LNCaP clone FGC (cell line): ENCODE results near the gene CDK2AP2.
"Not testable (repeated sequence)": the region's sequence is repeated elsewhere in the genome, so short reads cannot be mapped to it uniquely, and the experiment has no call there.

Experiments
- DNase-seq: peaks from one replicate; pipeline ENCODE4 v3.0.0-alpha.2; 2011; ENCODE audit warnings: low read depth
- H3K4me3 ChIP-seq: 2 replicates; pipeline ENCODE4 v1.5.1; 2011; ENCODE audit warnings: mild to moderate bottlenecking, low read depth, low read length, control low read depth
- TF ChIP-seq, protein P1 (sequence below): IDR thresholded peaks from 2 replicates; pipeline ENCODE4 v1.5.1; 2012; ENCODE audit warnings: mild to moderate bottlenecking; ENCODE audit not compliant: control insufficient read depth, insufficient read depth; ENCODE audit errors: extremely low read depth

CDK2AP2 gene

DNA sequence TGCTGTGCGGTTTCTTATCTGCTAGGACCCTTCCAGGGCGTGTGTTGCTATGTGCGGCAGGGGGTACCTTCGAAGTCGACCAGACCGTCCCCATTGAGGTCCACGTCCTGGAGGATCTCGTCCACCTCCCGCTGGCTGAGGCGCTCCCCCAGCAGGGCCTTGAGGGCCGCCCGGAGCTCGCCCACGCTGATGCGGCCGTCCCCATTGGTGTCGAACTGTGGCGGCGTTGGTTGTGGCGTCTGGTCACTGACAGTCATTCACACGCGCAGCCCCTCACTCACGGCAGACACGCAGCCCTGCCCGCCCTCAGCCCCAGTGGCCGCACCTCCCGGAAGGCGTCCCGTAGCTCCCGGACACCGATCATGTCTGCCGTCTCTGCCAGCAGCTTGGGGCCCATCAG, 11.8 kb upstream of the CDK2AP2 start:
- no peak for DNase-seq
- H3K4me3 ChIP-seq = no peak overlapping the region
- TF ChIP-seq, protein P1, sequence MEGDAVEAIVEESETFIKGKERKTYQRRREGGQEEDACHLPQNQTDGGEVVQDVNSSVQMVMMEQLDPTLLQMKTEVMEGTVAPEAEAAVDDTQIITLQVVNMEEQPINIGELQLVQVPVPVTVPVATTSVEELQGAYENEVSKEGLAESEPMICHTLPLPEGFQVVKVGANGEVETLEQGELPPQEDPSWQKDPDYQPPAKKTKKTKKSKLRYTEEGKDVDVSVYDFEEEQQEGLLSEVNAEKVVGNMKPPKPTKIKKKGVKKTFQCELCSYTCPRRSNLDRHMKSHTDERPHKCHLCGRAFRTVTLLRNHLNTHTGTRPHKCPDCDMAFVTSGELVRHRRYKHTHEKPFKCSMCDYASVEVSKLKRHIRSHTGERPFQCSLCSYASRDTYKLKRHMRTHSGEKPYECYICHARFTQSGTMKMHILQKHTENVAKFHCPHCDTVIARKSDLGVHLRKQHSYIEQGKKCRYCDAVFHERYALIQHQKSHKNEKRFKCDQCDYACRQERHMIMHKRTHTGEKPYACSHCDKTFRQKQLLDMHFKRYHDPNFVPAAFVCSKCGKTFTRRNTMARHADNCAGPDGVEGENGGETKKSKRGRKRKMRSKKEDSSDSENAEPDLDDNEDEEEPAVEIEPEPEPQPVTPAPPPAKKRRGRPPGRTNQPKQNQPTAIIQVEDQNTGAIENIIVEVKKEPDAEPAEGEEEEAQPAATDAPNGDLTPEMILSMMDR = no peak

DNA sequence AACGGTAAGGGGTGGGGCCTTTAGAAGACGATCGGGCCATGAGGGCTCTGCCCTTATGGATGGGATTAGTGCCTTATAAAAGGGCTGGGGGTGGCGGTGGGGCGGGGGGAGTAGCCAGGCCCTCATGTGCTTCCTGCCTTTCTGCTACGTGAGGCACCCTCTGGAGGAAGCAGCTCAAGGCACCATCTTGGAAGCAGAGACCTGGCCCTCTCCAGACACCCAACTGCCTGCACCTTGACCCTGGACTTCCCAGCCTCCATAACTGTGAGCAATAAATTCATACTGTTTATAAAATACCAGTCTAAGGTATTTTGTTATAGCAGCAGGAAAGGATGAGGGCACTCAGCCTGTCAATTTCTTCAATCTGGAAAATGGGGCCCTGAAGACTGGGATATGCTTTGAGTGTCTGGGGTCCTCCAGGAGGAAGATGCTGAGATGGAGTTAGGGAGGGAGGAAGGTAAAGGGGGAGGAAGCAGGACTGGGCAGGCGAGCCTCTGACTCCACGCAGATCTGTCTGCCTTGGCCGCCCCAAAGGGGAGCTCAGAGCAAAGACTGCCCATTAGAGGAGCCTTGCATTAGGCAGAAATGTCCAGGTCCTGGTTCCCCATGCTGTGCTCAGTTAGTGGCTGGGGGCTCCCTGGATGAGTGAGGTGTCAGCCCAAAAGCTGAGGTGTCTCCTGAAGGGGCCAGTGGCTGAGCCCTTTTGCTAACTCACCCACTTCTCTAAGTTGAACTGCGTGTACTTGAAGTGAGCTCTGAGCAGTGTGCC, 10.0 kb upstream of the CDK2AP2 start:
- no peak for DNase-seq
- H3K4me3 ChIP-seq = no peak overlapping the region
- TF ChIP-seq, protein P1 = no peak

DNA sequence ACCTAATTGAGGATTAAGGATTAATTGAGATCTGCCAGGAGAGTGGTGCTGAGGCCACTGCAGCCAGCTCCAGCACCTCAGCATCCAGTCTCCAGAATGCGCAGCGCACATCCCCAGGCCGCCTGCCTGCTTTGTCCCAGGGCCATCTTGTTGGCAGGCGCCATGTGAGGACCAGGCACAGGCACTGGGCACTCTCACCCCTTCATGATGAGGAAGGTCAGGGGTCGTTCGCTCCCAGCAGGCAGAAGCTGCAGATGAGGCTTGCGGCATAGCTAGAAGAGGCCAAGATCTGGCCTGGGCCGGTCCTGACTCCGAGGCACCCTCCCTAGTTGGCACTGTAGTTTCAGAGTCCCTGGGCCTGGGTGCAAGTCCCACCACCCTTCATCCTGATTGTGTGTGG, 8.8 kb upstream of the CDK2AP2 start:
- no peak overlapping the region for H3K4me3 ChIP-seq
- no peak for DNase-seq

DNA sequence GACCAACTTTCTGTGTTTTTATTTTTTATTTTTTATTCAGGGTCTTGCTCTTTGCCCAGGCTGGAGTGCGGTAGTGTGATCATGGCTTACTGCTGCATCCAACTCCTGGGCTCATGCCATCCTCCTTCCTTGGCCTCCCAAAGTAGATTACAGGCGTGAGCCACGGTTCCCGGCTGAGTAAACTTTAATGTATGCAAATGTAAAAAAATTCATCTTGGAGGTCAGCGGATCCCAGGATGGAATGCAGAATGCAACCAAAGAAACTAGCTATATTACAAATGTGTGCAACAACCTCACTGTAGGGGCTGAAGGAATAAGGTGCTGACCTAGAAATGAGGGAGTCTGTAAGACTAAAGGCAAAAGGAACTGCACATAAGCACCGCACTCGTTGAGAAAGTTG, 6.2 kb upstream of the CDK2AP2 start:
- DNase-seq = no peak
- no peak overlapping the region for H3K4me3 ChIP-seq
- TF ChIP-seq, protein P1 = no peak

More for the DNA sequence above, 8.8 kb upstream of the CDK2AP2 start:
- TF ChIP-seq, protein P1 = no peak

DNA sequence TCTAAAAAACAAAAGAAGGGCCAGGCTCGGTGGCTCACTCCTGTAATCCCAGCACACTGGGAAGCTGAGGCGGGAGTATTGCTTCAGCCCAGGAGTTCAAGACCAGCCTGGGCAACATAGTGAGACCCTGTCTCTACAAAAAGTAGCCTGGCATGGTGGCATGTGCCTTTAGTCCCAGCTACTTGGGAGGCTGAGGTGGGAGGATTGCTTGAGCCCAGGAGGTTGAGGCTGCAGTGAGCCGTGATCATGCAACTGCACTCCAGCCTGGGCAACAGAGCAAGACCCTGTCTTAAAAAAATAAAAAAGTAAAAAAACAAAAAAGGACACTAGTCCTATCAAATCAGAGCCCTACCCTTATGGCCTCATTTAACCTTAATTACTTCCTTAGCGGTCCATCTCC, 3.6 kb upstream of the CDK2AP2 start:
- H3K4me3 ChIP-seq, DNase-seq: not testable (repeated sequence)

DNA sequence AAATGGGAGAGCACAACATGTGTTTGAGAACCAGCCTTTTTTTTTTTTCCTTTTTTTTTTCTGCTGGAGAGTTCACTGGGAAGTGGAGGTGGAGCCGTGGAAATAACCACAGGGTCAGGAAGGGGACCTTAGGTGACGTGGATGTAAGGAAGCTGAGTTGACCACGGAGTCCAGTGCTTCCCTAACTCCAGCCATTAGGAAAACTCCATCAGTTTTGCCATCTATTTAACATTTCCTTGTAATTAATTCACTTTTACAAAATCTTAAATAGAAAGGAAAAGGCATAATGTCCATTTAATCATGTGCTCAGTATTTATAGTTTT, 2.0 kb upstream of the CDK2AP2 start:
- DNase-seq = no peak
- TF ChIP-seq, protein P1 = no peak

DNA sequence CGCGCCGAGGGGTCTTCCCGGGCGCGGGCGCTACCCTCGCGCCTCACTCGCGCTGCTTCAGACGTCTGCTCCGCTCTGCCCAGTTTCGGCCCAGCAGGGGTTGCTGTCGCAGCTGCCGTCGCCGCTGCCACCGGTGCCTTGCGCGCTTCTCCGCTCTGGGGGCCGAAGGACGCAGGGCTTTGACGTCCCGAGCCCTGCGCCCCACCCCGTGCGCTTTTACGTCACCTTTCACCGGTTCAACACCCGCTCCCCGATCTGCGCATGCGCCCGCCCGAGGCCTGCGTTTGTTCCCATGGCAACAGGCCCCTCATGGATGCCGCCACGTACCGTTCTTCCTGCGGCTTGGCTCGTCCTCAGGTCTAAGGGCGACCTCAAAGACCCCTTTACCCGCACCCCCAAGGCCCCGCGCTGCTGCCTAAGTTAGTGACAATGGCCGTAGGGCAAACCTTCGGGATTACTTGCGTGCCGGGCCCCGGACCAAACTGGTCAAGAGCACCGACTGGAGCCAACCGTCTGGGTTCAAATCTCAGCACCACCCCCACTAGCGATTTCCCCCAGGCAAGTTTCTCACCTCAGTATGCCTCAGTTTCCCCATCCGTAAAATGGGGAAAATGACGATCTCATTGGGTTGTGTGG, 642 bp upstream of the CDK2AP2 start:
- DNase-seq = peak; percentile 81

More for the DNA sequence above, 2.0 kb upstream of the CDK2AP2 start:
- no peak overlapping the region for H3K4me3 ChIP-seq

More for the DNA sequence above, 642 bp upstream of the CDK2AP2 start:
- TF ChIP-seq, protein P1 = no peak
- H3K4me3 ChIP-seq = peak overlapping the region; percentile 67
